Astrocyte of the spinal cord (primary cell): ENCODE measurements around the gene PMVK.

ENCODE experiments used
- DNase-seq: peaks from one replicate; pipeline ENCODE4 v3.0.0; 2011; ENCODE audit warnings: low read depth, low spot score
- H3K4me3 ChIP-seq: 2 replicates; pipeline ENCODE4 v1.5.1; 2011; ENCODE audit warnings: low read depth, mild to moderate bottlenecking, low read length, moderate library complexity
- CTCF ChIP-seq: IDR thresholded peaks from 2 replicates; pipeline ENCODE4 v1.5.1; 2012; ENCODE audit warnings: low read depth, mild to moderate bottlenecking, low read length, inconsistent platforms
- in situ Hi-C: cut with HindIII; loops from 2 replicates; pipeline ENCODE4 v1.10.0; 2017; ENCODE audit warnings: low sequenced_read_pairs

Gene PMVK

GRCh38 chr1:154888757-154889156 lies 47.8 kb downstream of the PMVK start:
- in situ Hi-C loops: no loop called here
- H3K4me3 ChIP-seq: no peak overlapping the region
- TF ChIP-seq CTCF: no peak
- DNase-seq: no peak

- no peak for DNase-seq
- H3K4me3 ChIP-seq: no peak overlapping the region
- in situ Hi-C loops: no loop called here
- TF ChIP-seq CTCF: no peak
Observed at GRCh38 chr1:154886281-154887015, 50.1 kb downstream of the PMVK start.

GRCh38 chr1:154884869-154885701 lies 51.4 kb downstream of the PMVK start:
- TF ChIP-seq CTCF: no peak
- in situ Hi-C loops: no loop called here
- no peak overlapping the region for H3K4me3 ChIP-seq
- no peak for DNase-seq

GRCh38 chr1:154883919-154884868 lies 52.3 kb downstream of the PMVK start:
- in situ Hi-C loops: no loop called here
- DNase-seq: no peak
- H3K4me3 ChIP-seq: no peak overlapping the region
- no peak for TF ChIP-seq CTCF

GRCh38 chr1:154881820-154882535 lies 54.5 kb downstream of the PMVK start:
- in situ Hi-C loops: no loop called here
- no peak for DNase-seq

More at GRCh38 chr1:154881820-154882535, 54.5 kb downstream of the PMVK start:
- no peak overlapping the region for H3K4me3 ChIP-seq
- no peak for TF ChIP-seq CTCF
